Ovary (tissue), 3 donors: ENCODE results near the gene NAA15.

ENCODE experiments used
- EP300 ChIP-seq: sonication (generic); formaldehyde crosslinking; IDR thresholded peaks from one replicate; pipeline ENCODE4 v1.6.1; 2017; ENCODE audit warnings: antibody characterized with exemption
- POLR2A ChIP-seq: fragments of 450-650 bp; IDR thresholded peaks from one replicate; pipeline ENCODE4 v1.6.1; 2017; ENCODE audit warnings: antibody characterized with exemption, mild to moderate bottlenecking, moderate library complexity
- TF ChIP-seq, protein P1 (sequence below), 3 donors: fragments of 450-650 bp in 2 of 3; fragments of 200-600 bp in 1 of 3; IDR thresholded peaks; one replicate each; pipeline versions ENCODE4 v1.5.1 to v1.8.0; 2016 to 2022; ENCODE audit warnings: antibody characterized with exemption in 3 of 3, mild to moderate bottlenecking in 1 of 3
- donor health status: DM: no; HTN: no; CAD: no.

DNA sequence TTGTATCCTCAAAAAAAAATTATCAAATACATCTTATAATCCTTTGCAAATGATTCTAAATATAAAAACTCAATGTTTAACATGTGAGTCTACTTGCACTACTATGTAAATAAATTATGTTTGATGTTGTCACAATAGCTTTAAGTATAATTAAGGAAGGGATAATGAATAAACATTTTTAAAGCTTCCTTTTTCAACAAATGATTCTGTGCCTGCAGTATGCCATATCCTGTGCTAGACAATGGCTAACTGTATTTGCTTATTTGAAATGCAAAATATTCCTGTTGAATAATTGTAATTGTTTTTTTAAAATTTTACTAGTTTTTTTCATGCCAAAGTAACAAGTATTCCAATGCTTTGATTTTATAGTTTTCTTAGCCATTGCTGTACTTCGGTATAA, 60.0 kb downstream of the NAA15 start:
- TF ChIP-seq POLR2A (no peak), EP300 (no peak)
- TF ChIP-seq, protein P1, sequence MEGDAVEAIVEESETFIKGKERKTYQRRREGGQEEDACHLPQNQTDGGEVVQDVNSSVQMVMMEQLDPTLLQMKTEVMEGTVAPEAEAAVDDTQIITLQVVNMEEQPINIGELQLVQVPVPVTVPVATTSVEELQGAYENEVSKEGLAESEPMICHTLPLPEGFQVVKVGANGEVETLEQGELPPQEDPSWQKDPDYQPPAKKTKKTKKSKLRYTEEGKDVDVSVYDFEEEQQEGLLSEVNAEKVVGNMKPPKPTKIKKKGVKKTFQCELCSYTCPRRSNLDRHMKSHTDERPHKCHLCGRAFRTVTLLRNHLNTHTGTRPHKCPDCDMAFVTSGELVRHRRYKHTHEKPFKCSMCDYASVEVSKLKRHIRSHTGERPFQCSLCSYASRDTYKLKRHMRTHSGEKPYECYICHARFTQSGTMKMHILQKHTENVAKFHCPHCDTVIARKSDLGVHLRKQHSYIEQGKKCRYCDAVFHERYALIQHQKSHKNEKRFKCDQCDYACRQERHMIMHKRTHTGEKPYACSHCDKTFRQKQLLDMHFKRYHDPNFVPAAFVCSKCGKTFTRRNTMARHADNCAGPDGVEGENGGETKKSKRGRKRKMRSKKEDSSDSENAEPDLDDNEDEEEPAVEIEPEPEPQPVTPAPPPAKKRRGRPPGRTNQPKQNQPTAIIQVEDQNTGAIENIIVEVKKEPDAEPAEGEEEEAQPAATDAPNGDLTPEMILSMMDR (IDR thresholded peaks at IDR 0.05) = no peak
